ENCODE results near the gene CCR9.

CCR9 gene

DNA sequence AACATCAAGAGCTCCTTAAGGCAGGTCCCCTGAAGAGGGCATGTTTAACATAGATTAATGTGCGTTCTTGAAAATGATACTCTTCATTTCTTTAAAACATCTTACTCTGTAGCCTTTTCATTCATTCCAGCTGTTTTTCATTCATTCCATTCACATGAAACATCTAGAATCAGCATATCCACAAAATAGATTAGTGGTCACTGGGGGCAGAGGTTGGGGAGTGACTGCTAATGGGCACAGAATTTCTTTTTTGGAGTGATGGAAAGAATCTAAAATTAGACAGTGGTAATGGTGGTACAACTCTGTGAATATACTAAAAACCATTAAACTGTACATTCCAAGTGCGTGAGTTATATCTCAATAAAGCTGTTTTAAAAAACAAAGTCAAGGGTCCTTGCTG, 41.5 kb downstream of the CCR9 start:
- Histone ChIP-seq H3K27me3 (ENCODE audit: insufficient read depth, insufficient read length) (no peaks in the 10 kb centered on the region), H3K4me3 (ENCODE audit: insufficient read length, low read depth) (no peak overlapping the region), H3K9ac (ENCODE audit: insufficient read length, low read depth) (no peak overlapping the region), H3K4me1 (ENCODE audit: insufficient read depth, insufficient read length) (no peaks in the 10 kb centered on the region), H3K36me3 (ENCODE audit: insufficient read depth, insufficient read length, low read length) (peaks cover 59% of the 10 kb centered on the region), H3K9me3 (ENCODE audit: insufficient read depth, low read length) (no peaks in the 10 kb centered on the region)
- DNase-seq (ENCODE audit: low read depth, low spot score), result no peak
- TF ChIP-seq YY1 (IDR thresholded peaks at IDR 0.05; ENCODE audit: insufficient read depth, insufficient read length), result no peak
- no peak for TF ChIP-seq SUZ12 (IDR thresholded peaks at IDR 0.05; ENCODE audit: extremely low read depth, insufficient read depth, insufficient read length)
- no peak for TF ChIP-seq ZNF274 (IDR thresholded peaks at IDR 0.05; ENCODE audit: low read depth, low read length)

GRCh38 chr3:45929042-45929679, 42.8 kb downstream of the CCR9 start:
- peaks cover 47% of the 10 kb centered on the region for H3K36me3 ChIP-seq (ENCODE audit: insufficient read depth, insufficient read length, low read length)
- no peak for DNase-seq (ENCODE audit: low read depth, low spot score)

GRCh38 chr3:45931496-45931895, 45.2 kb downstream of the CCR9 start:
- Histone ChIP-seq H3K9me3 (ENCODE audit: insufficient read depth, low read length) (no peaks in the 10 kb centered on the region), H3K36me3 (ENCODE audit: insufficient read depth, insufficient read length, low read length) (peaks cover 62% of the 10 kb centered on the region), H3K27me3 (ENCODE audit: insufficient read depth, insufficient read length) (no peaks in the 10 kb centered on the region), H3K4me1 (ENCODE audit: insufficient read depth, insufficient read length) (no peaks in the 10 kb centered on the region), H3K4me3 (ENCODE audit: insufficient read length, low read depth) (no peak overlapping the region), H3K9ac (ENCODE audit: insufficient read length, low read depth) (no peak overlapping the region)
- no peak for DNase-seq (ENCODE audit: low read depth, low spot score)
- TF ChIP-seq YY1 (IDR thresholded peaks at IDR 0.05; ENCODE audit: insufficient read depth, insufficient read length), result no peak
- TF ChIP-seq ZNF274 (IDR thresholded peaks at IDR 0.05; ENCODE audit: low read depth, low read length), result no peak
- no peak for TF ChIP-seq SUZ12 (IDR thresholded peaks at IDR 0.05; ENCODE audit: extremely low read depth, insufficient read depth, insufficient read length)

More at GRCh38 chr3:45929042-45929679, 42.8 kb downstream of the CCR9 start:
- Histone ChIP-seq H3K9ac (ENCODE audit: insufficient read length, low read depth) (no peak overlapping the region), H3K4me3 (ENCODE audit: insufficient read length, low read depth) (no peak overlapping the region), H3K27me3 (ENCODE audit: insufficient read depth, insufficient read length) (no peaks in the 10 kb centered on the region), H3K4me1 (ENCODE audit: insufficient read depth, insufficient read length) (no peaks in the 10 kb centered on the region), H3K9me3 (ENCODE audit: insufficient read depth, low read length) (no peaks in the 10 kb centered on the region)
- no peak for TF ChIP-seq YY1 (IDR thresholded peaks at IDR 0.05; ENCODE audit: insufficient read depth, insufficient read length)
- TF ChIP-seq SUZ12 (IDR thresholded peaks at IDR 0.05; ENCODE audit: extremely low read depth, insufficient read depth, insufficient read length), result no peak
- no peak for TF ChIP-seq ZNF274 (IDR thresholded peaks at IDR 0.05; ENCODE audit: low read depth, low read length)

GRCh38 chr3:45932112-45932511, 45.8 kb downstream of the CCR9 start:
- DNase-seq (ENCODE audit: low read depth, low spot score), result no peak
- peaks cover 64% of the 10 kb centered on the region for H3K36me3 ChIP-seq (ENCODE audit: insufficient read depth, insufficient read length, low read length)
- H3K4me1 ChIP-seq (ENCODE audit: insufficient read depth, insufficient read length), result no peaks in the 10 kb centered on the region
- TF ChIP-seq ZNF274 (IDR thresholded peaks at IDR 0.05; ENCODE audit: low read depth, low read length), result no peak
- no peak for TF ChIP-seq YY1 (IDR thresholded peaks at IDR 0.05; ENCODE audit: insufficient read depth, insufficient read length)
- TF ChIP-seq SUZ12 (IDR thresholded peaks at IDR 0.05; ENCODE audit: extremely low read depth, insufficient read depth, insufficient read length), result no peak
- H3K9ac ChIP-seq (ENCODE audit: insufficient read length, low read depth), result no peak overlapping the region
- H3K9me3 ChIP-seq (ENCODE audit: insufficient read depth, low read length), result no peaks in the 10 kb centered on the region
- no peaks in the 10 kb centered on the region for H3K27me3 ChIP-seq (ENCODE audit: insufficient read depth, insufficient read length)
- H3K4me3 ChIP-seq (ENCODE audit: insufficient read length, low read depth), result no peak overlapping the region

DNA sequence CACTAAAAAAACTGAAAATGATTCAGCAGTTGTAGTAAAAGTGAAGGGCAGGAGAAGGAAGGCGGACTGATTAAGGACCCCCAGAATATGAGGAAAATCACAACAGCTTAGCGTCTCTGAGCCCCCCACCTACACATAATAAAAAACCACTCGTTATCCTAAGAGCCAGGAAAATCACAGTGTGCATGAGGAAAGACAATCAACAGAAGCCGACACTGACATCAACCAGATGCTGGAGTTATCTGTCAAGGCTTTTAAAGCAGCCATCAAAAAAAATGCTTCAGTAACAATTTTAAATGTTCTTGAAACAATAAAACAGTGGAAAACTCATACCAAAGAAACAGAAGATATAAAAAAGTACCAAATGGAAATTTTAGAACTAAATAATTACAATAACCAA, 47.2 kb downstream of the CCR9 start:
- H3K36me3 ChIP-seq (ENCODE audit: insufficient read depth, insufficient read length, low read length), result peaks cover 56% of the 10 kb centered on the region
- peaks cover 2% of the 10 kb centered on the region for H3K4me1 ChIP-seq (ENCODE audit: insufficient read depth, insufficient read length)
- TF ChIP-seq ZNF274 (IDR thresholded peaks at IDR 0.05; ENCODE audit: low read depth, low read length) (no peak), YY1 (IDR thresholded peaks at IDR 0.05; ENCODE audit: insufficient read depth, insufficient read length) (no peak), SUZ12 (IDR thresholded peaks at IDR 0.05; ENCODE audit: extremely low read depth, insufficient read depth, insufficient read length) (no peak)
- DNase-seq (ENCODE audit: low read depth, low spot score), result no peak
- H3K27me3 ChIP-seq (ENCODE audit: insufficient read depth, insufficient read length), result no peaks in the 10 kb centered on the region
- H3K9ac ChIP-seq (ENCODE audit: insufficient read length, low read depth), result no peak overlapping the region
- no peak overlapping the region for H3K4me3 ChIP-seq (ENCODE audit: insufficient read length, low read depth)
- no peaks in the 10 kb centered on the region for H3K9me3 ChIP-seq (ENCODE audit: insufficient read depth, low read length)

DNA sequence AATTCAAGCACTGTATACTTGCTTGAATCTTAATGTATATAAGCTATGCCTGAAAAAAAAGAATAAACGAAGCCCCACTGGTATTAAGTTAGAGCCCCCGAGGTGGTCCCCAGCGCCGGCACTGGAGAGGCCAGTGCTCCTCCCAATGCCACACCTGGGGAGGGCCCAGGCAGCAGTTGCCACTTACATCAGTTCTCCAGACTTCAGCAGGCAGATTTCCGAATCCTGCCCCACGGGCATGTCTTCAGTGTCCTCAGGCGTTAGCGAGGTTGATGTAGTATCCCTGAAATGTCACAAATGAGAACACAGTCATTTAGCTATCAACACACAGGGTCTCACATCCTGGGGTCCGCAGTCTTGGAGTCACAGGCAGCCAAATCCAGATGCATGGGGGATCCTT, 49.9 kb downstream of the CCR9 start:
- peaks cover 32% of the 10 kb centered on the region for H3K36me3 ChIP-seq (ENCODE audit: insufficient read depth, insufficient read length, low read length)

DNA sequence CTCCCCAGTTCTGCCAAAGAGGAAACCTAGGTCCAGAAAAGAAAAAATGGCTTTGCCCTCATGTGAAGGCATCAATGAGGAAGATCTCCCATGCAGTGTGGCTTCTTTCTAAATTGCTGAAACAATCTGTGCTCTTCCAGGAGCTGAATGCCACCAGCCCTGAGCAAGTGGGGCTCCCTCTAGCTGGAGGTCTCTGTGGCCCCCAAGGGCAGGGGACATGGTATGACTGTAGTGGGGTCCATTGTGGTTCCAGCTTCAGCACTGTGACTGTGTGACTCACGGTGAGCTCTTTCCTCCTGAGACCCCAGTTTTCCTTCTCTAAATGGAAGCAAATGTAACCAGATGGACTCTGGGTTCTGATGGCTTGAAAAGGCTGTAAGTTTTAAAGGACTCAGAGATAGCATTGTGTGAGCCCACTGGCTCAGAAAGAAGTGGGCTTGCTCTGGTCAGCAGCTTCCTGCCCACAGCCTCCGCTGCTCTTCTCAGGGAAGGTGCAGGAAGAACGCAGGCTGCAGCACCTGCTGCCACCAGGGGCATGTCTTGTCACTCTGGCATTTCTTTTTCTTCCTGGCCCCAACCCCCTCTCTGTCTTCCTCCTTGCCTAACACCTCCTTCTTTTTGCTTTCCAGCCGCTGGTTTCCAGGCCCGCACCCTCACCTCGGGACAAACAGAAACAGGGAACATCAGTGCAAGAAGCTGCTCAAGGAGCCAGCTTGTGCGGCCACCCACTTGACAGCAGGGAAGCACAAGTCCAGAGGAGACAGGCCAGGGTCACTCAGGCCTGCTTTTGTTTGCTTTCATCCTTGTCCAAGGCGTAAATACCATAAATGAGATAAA, 51.1 kb downstream of the CCR9 start:
- no peak overlapping the region for H3K4me3 ChIP-seq (ENCODE audit: insufficient read length, low read depth)
- H3K27me3 ChIP-seq (ENCODE audit: insufficient read depth, insufficient read length), result no peaks in the 10 kb centered on the region
- H3K36me3 ChIP-seq (ENCODE audit: insufficient read depth, insufficient read length, low read length), result peaks cover 24% of the 10 kb centered on the region
- H3K4me1 ChIP-seq (ENCODE audit: insufficient read depth, insufficient read length), result peaks cover 5% of the 10 kb centered on the region
- DNase-seq (ENCODE audit: low read depth, low spot score), result no peak
- H3K9ac ChIP-seq (ENCODE audit: insufficient read length, low read depth), result no peak overlapping the region
- H3K9me3 ChIP-seq (ENCODE audit: insufficient read depth, low read length), result no peaks in the 10 kb centered on the region
- TF ChIP-seq SUZ12 (IDR thresholded peaks at IDR 0.05; ENCODE audit: extremely low read depth, insufficient read depth, insufficient read length) (no peak), YY1 (IDR thresholded peaks at IDR 0.05; ENCODE audit: insufficient read depth, insufficient read length) (no peak), ZNF274 (IDR thresholded peaks at IDR 0.05; ENCODE audit: low read depth, low read length) (no peak)

More for the DNA sequence above, 49.9 kb downstream of the CCR9 start:
- no peaks in the 10 kb centered on the region for H3K9me3 ChIP-seq (ENCODE audit: insufficient read depth, low read length)
- H3K27me3 ChIP-seq (ENCODE audit: insufficient read depth, insufficient read length), result no peaks in the 10 kb centered on the region
- no peak for TF ChIP-seq SUZ12 (IDR thresholded peaks at IDR 0.05; ENCODE audit: extremely low read depth, insufficient read depth, insufficient read length)
- no peak for TF ChIP-seq YY1 (IDR thresholded peaks at IDR 0.05; ENCODE audit: insufficient read depth, insufficient read length)
- TF ChIP-seq ZNF274 (IDR thresholded peaks at IDR 0.05; ENCODE audit: low read depth, low read length), result no peak
- no peak overlapping the region for H3K4me3 ChIP-seq (ENCODE audit: insufficient read length, low read depth)
- peaks cover 5% of the 10 kb centered on the region for H3K4me1 ChIP-seq (ENCODE audit: insufficient read depth, insufficient read length)
- DNase-seq (ENCODE audit: low read depth, low spot score), result no peak
- H3K9ac ChIP-seq (ENCODE audit: insufficient read length, low read depth), result no peak overlapping the region

All from NT2/D1 (cell line).